Astrocyte of the cerebellum (primary cell): ENCODE results near the gene LPCAT2.

ENCODE experiments used
- DNase-seq: peaks from one replicate; pipeline ENCODE4 v3.0.0-alpha.2; 2011; ENCODE audit warnings: low read depth
- H3K4me3 ChIP-seq: 2 replicates; pipeline ENCODE4 v1.5.1; 2011; ENCODE audit warnings: mild to moderate bottlenecking, low read depth, low read length, moderate library complexity
- CTCF ChIP-seq: IDR thresholded peaks from 2 replicates; pipeline ENCODE4 v1.5.1; 2012; ENCODE audit warnings: low read length, low read depth, moderate library complexity, mild to moderate bottlenecking; ENCODE audit errors: missing control alignments
- in situ Hi-C: cut with HindIII; loops from 2 replicates; pipeline ENCODE4 v1.10.0; 2017; ENCODE audit warnings: low sequenced_read_pairs

The LPCAT2 gene

DNA sequence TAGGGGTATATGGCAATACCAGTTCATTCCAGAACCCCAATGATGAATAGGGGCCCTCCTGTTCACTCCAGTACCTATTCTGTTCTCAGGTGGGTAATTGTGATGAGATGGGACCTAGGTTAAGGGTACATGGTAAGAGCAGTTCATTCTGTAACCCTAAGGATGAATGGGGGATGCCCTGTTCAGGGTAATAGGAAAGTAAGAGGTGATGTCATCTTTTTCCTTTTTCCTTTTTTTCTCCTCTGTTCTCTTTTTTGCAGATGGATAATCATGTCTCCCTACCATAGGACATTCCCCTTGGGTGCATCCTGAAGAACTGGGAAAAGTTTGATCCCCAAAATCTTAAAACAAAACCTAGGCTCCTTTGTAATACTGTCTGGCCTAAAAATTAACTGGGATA lies 121.9 kb downstream of the LPCAT2 start:
- DNase-seq: no peak
- in situ Hi-C loops: no loop called here
- no peak overlapping the region for H3K4me3 ChIP-seq
- TF ChIP-seq CTCF: no peak

- in situ Hi-C loops: no loop called here
- DNase-seq: no peak
- no peak overlapping the region for H3K4me3 ChIP-seq
- no peak for TF ChIP-seq CTCF
Measured at GRCh38 chr16:55632259-55632658, 123.4 kb downstream of the LPCAT2 start.

GRCh38 chr16:55634193-55634592 lies 125.3 kb downstream of the LPCAT2 start:
- no peak for TF ChIP-seq CTCF
- in situ Hi-C loops: no loop called here
- no peak for DNase-seq
- no peak overlapping the region for H3K4me3 ChIP-seq
